Spleen (tissue), 13 donors: ENCODE measurements around the gene OVAAL. TPM values are rescaled to one million over a fixed set of nuclear protein-coding genes. Genes with fewer than 3 reads are reported as not detected.

Experiments
- DNase-seq: peaks from one replicate; pipeline ENCODE4 v3.0.0-alpha.2; 2020
- H3K27ac ChIP-seq, 8 donors: fragments of 200-600 bp; sonication (generic) in 7 of 8; 1 replicate in 4 of 8; 2 replicates in 4 of 8; pipeline versions ENCODE4 v1.5.0 to v1.8.0; 2016 to 2021; ENCODE audit warnings: inconsistent platforms in 4 of 8, mild to moderate bottlenecking in 4 of 8, moderate library complexity in 1 of 8
- H3K27me3 ChIP-seq, 7 donors: fragments of 200-600 bp; sonication (generic) in 6 of 7; replicated peaks in 1 of 7; 1 replicate in 4 of 7; 2 replicates in 3 of 7; pipeline versions ENCODE4 v1.5.0 to v1.8.0; 2016 to 2021; ENCODE audit warnings: inconsistent platforms in 3 of 7, mild to moderate bottlenecking in 1 of 7
- H3K36me3 ChIP-seq, 6 donors: fragments of 200-600 bp; sonication (generic) in 5 of 6; 1 replicate in 4 of 6; 2 replicates in 2 of 6; pipeline versions ENCODE4 v1.5.0 to v1.8.0; 2016 to 2021; ENCODE audit warnings: inconsistent platforms in 2 of 6
- H3K4me1 ChIP-seq, 6 donors: fragments of 200-600 bp; sonication (generic) in 5 of 6; 1 replicate in 3 of 6; 2 replicates in 3 of 6; pipeline versions ENCODE4 v1.5.0 to v1.8.0; 2016 to 2021; ENCODE audit warnings: inconsistent platforms in 3 of 6
- H3K4me3 ChIP-seq, 8 donors: fragments of 200-600 bp; sonication (generic) in 7 of 8; 1 replicate in 4 of 8; 2 replicates in 4 of 8; pipeline versions ENCODE4 v1.5.0 to v1.8.0; 2016 to 2021; ENCODE audit warnings: inconsistent platforms in 4 of 8, mild to moderate bottlenecking in 4 of 8, moderate library complexity in 2 of 8
- H3K9me3 ChIP-seq, 8 donors: fragments of 200-600 bp; sonication (generic) in 7 of 8; 1 replicate in 4 of 8; 2 replicates in 4 of 8; pipeline versions ENCODE4 v1.5.0 to v1.8.0; 2016 to 2021; ENCODE audit warnings: inconsistent platforms in 4 of 8
- POLR2A ChIP-seq, 3 donors: fragments of 450-650 bp; IDR thresholded peaks; one replicate each; pipeline ENCODE4 v1.5.1; 2017; ENCODE audit warnings: antibody characterized with exemption in 3 of 3, mild to moderate bottlenecking in 1 of 3
- POLR2AphosphoS5 ChIP-seq, 3 donors: sonication (generic); formaldehyde crosslinking; IDR thresholded peaks; one replicate each; pipeline ENCODE4 v1.5.1; 2017; ENCODE audit warnings: antibody characterized with exemption in 3 of 3
- WGBS, 5 donors: extraction: QIAGEN DNeasy Blood & Tissue Kit in 3 of 5; methylation state at CpG; one replicate each; pipeline versions ENCODE4 v1.1.5 to v1.1.7; 2013 to 2018; 5-methylcytosine and 5-hydroxymethylcytosine counted together
- intact Hi-C: fragments of 100-400 bp; cut with DNase I; formaldehyde crosslinking; loops from one replicate; pipeline ENCODE4 v1.15.0; 2023; ENCODE audit warnings: low total_unique reads
- long read RNA-seq, 2 donors: transcript quantifications; one replicate each; lab custom pipeline, GENCODE V29; 2026
- polyA plus RNA-seq, 3 donors: library from polyadenylated mRNA; stranded (reverse); fragments of 200-250 nt; gene quantifications; one replicate each; pipeline ENCODE4 v1.2.1, GENCODE V29; 2013
- total RNA-seq, 7 donors: library from RNA; depleted of rRNA in 3 of 7; stranded (reverse); fragments of >200 nt in 3 of 7; fragmentation: NEBNext Ultra II Directional in 4 of 7; extraction: Animal tissue kit (Norgen Biotek cat#: 25700) in 4 of 7; gene quantifications; one replicate each; pipeline versions ENCODE4 v1.1.0 to v1.2.1, GENCODE V29; 2016 to 2021
- TF ChIP-seq, protein P1 (sequence below), 11 experiments: fragments of 200-600 bp in 7 of 11; fragments of 450-650 bp in 4 of 11; sonication (generic) in 4 of 11; IDR thresholded peaks in 8 of 11; conservative IDR thresholded peaks in 3 of 11; 1 replicate in 7 of 11; 2 replicates in 4 of 11; pipeline versions ENCODE4 v1.4.0 to v1.8.0; 2016 to 2021; ENCODE audit warnings: antibody characterized with exemption in 11 of 11, inconsistent platforms in 4 of 11, mild to moderate bottlenecking in 1 of 11
- donor health status: healthy with polysubstance abuse.
- donor health status: DM: no; HTN: no; CAD: no; lungs with moderate emphysema.
- donor health status: DM: no; HTN: no; CAD: no.
- donor health status: Bipolar disorder and iron deficiency.
- donor health status: healthy.
- donor health status: DM: no; HTN: no; CAD: no.
- donor health status: DM: yes; HTN: yes; CAD: no.

OVAAL gene
- total RNA-seq, result not detected
- not detected for polyA plus RNA-seq
- long read RNA-seq, donor 1, result 0 reads
- long read RNA-seq, donor 2, result 0 reads

GRCh38 chr1:180558664-180559063 is at the start of gene OVAAL:
OVAAL (plus strand) TSS chr1:180558964.
- Histone ChIP-seq H3K27ac (no peak within 1 kb of the TSS), H3K27me3 (no peaks in the 10 kb centered on the region), H3K36me3 (no peaks in the 10 kb centered on the region), H3K4me1 (no peaks in the 10 kb centered on the region), H3K9me3 (no peaks in the 10 kb centered on the region), H3K4me3 (no peak within 1 kb of the TSS)
- DNase-seq, result no peak
- TF ChIP-seq POLR2AphosphoS5 (IDR thresholded peaks at IDR 0.05), result no peak
- no peak for TF ChIP-seq POLR2A (IDR thresholded peaks at IDR 0.05)
- TF ChIP-seq, protein P1, sequence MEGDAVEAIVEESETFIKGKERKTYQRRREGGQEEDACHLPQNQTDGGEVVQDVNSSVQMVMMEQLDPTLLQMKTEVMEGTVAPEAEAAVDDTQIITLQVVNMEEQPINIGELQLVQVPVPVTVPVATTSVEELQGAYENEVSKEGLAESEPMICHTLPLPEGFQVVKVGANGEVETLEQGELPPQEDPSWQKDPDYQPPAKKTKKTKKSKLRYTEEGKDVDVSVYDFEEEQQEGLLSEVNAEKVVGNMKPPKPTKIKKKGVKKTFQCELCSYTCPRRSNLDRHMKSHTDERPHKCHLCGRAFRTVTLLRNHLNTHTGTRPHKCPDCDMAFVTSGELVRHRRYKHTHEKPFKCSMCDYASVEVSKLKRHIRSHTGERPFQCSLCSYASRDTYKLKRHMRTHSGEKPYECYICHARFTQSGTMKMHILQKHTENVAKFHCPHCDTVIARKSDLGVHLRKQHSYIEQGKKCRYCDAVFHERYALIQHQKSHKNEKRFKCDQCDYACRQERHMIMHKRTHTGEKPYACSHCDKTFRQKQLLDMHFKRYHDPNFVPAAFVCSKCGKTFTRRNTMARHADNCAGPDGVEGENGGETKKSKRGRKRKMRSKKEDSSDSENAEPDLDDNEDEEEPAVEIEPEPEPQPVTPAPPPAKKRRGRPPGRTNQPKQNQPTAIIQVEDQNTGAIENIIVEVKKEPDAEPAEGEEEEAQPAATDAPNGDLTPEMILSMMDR (IDR thresholded peaks at IDR 0.05 in 8 of 11, conservative IDR thresholded peaks at IDR 0.05 in 3 of 11), result no peak
- intact Hi-C loops, result no loop called here
- 77 to 88% (median 78%) methylated on average over 6 of the region's 6 CpGs for WGBS, 5 donors

DNA sequence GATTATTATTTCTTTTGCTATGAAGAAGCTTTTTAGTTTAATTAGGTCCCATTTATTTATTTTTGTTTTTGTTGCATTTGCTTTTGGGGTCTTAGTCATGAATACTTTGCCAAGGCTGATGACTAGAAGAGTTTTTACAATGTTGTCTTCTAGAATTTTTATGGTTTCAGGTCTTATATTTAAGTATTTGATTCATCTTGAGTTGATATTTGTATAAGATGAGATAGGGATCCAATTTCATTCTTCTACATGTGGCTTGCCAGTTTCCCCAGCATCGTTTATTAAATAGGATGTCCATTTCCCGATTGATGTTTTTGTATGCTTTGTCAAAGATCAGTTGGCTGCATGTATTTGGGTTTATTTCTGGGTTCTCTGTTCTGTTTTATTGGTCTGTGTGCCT is 47.9 kb upstream of the OVAAL start:
- H3K4me1 ChIP-seq, result peaks cover 0 to 4% (median 4%) of the 10 kb centered on the region in 6 donors
- WGBS, 5 donors, result 91 to 96% (median 94%) methylated on average over 2 of the region's 2 CpGs
- H3K27me3 ChIP-seq, result peaks cover 0 to 10% (median 0%) of the 10 kb centered on the region in 7 donors
- intact Hi-C loops, result no loop called here
- TF ChIP-seq, protein P1 (IDR thresholded peaks at IDR 0.05 in 8 of 11, conservative IDR thresholded peaks at IDR 0.05 in 3 of 11), result no peak
- TF ChIP-seq POLR2AphosphoS5 (IDR thresholded peaks at IDR 0.05), result no peak
- TF ChIP-seq POLR2A (IDR thresholded peaks at IDR 0.05), result no peak
- H3K4me3 ChIP-seq, result no peak overlapping the region
- H3K9me3 ChIP-seq, result no peaks in the 10 kb centered on the region
- no peaks in the 10 kb centered on the region for H3K36me3 ChIP-seq
- no peak overlapping the region for H3K27ac ChIP-seq
- no peak for DNase-seq

GRCh38 chr1:180513531-180513930 is 45.2 kb upstream of the OVAAL start:
- no peak for DNase-seq
- no peaks in the 10 kb centered on the region for H3K36me3 ChIP-seq
- H3K27ac ChIP-seq, result no peak overlapping the region
- H3K27me3 ChIP-seq, result peaks cover 0 to 10% (median 0%) of the 10 kb centered on the region in 7 donors
- H3K4me3 ChIP-seq, result no peak overlapping the region
- WGBS, 5 donors, result 81 to 96% (median 85%) methylated on average over 6 of the region's 6 CpGs
- intact Hi-C loops, result no loop called here
- H3K4me1 ChIP-seq, result peaks cover 0 to 8% (median 6%) of the 10 kb centered on the region in 6 donors
- TF ChIP-seq POLR2AphosphoS5 (IDR thresholded peaks at IDR 0.05) (no peak), POLR2A (IDR thresholded peaks at IDR 0.05) (no peak)
- TF ChIP-seq, protein P1 (IDR thresholded peaks at IDR 0.05 in 8 of 11, conservative IDR thresholded peaks at IDR 0.05 in 3 of 11), result no peak
- no peaks in the 10 kb centered on the region for H3K9me3 ChIP-seq

DNA sequence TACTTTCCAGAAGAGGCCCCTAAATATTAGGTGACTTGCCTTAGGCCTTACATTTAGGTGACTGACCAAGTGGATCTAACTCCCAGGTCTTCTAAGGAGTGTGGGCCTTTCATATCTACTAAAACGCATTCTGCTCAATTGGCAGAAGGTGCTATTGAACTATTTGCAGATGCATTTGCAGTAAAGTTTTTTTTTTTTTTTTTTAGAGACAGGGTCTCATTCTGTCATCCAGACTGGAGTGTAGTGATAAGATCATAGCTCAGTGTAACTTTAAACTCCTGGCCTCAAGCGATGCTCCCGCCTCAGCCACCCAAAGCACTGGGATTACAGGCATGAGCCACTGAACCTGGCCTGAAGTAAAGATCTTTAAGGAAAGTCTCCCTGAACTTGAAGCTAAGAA is 43.4 kb upstream of the OVAAL start:
- TF ChIP-seq POLR2AphosphoS5 (IDR thresholded peaks at IDR 0.05) (no peak), POLR2A (IDR thresholded peaks at IDR 0.05) (no peak)
- TF ChIP-seq, protein P1 (IDR thresholded peaks at IDR 0.05 in 8 of 11, conservative IDR thresholded peaks at IDR 0.05 in 3 of 11), result no peak
- Histone ChIP-seq H3K27me3 (peaks cover 0 to 10% (median 0%) of the 10 kb centered on the region in 7 donors), H3K36me3 (no peaks in the 10 kb centered on the region), H3K27ac (no peak overlapping the region), H3K4me1 (peaks cover 0 to 16% (median 6%) of the 10 kb centered on the region in 6 donors), H3K9me3 (no peaks in the 10 kb centered on the region), H3K4me3 (no peak overlapping the region)
- no peak for DNase-seq
- intact Hi-C loops, result loop anchor here (5.0 kb wide), 2 partner anchors 347 to 652 kb away; no protein-coding TSS in a partner anchor
- 42 to 51% (median 48%) methylated on average over 3 of the region's 3 CpGs for WGBS, 5 donors
